Activated CD8-positive, alpha-beta T cell treated with anti-CD3 and anti-CD28 coated beads for 36 hours (primary cell): ENCODE measurements around the gene TMOD2. TPM values are rescaled to one million over a fixed set of nuclear protein-coding genes. Genes with fewer than 3 reads are reported as not detected.

ENCODE experiments used
- ATAC-seq: fragments of 200-7000 bp; cut with Tn5 transposase; one replicate; pipeline ENCODE4 v1.10.0; 2021; ENCODE audit warnings: mild to moderate bottlenecking, moderate library complexity
- CTCF ChIA-PET: fragments of 350-600 bp; sonication (Branson Sonifier 250); formaldehyde crosslinking; loops from one replicate; lab custom pipeline; 2021; ENCODE audit warnings: antibody characterized with exemption; lab: Charles Lee
- POLR2A ChIA-PET: fragments of 350-600 bp; sonication (Branson Sonifier 250); formaldehyde crosslinking; loops from one replicate; lab custom pipeline; 2021; ENCODE audit warnings: antibody characterized with exemption; lab: Charles Lee
- DNase-seq: peaks from one replicate; pipeline ENCODE4 v3.0.0-alpha.2; 2020
- H3K27ac Mint-ChIP-seq: one replicate; pipeline ENCODE4 v1.8.0; 2021; ENCODE audit warnings: mild to moderate bottlenecking, mixed read lengths
- H3K27me3 Mint-ChIP-seq: one replicate; pipeline ENCODE4 v1.8.0; 2021; ENCODE audit warnings: mixed read lengths
- H3K36me3 Mint-ChIP-seq: one replicate; pipeline ENCODE4 v1.8.0; 2021; ENCODE audit warnings: low read depth, mixed read lengths
- H3K4me1 Mint-ChIP-seq: one replicate; pipeline ENCODE4 v1.8.0; 2021; ENCODE audit warnings: low read depth, mixed read lengths
- H3K4me3 Mint-ChIP-seq: one replicate; pipeline ENCODE4 v1.8.0; 2021; ENCODE audit warnings: mild to moderate bottlenecking, moderate library complexity, mixed read lengths
- H3K9me3 Mint-ChIP-seq: one replicate; pipeline ENCODE4 v1.8.0; 2021; ENCODE audit warnings: mixed read lengths
- intact Hi-C: fragments of 100-400 bp; cut with micrococcal nuclease; formaldehyde crosslinking; loops from one replicate; pipeline ENCODE4 v1.10.0; 2022
- total RNA-seq, 2 experiments: library from RNA; stranded (reverse); gene quantifications; one replicate each; pipeline ENCODE4 v1.2.3, GENCODE V29; 2021
- TF ChIP-seq, protein P1 (sequence below): fragments of 200-600 bp; IDR thresholded peaks from one replicate; pipeline ENCODE4 v1.8.0; 2022; ENCODE audit warnings: antibody characterized with exemption, mild to moderate bottlenecking

TMOD2 gene
- total RNA-seq, 2 experiments from 2014 or later, result 4.8 to 7.0 TPM

GRCh38 chr15:51755790-51756189, 4.4 kb downstream of the TMOD2 start:
- H3K27me3 Mint-ChIP-seq, result no peaks in the 10 kb centered on the region
- DNase-seq, result no peak

DNA sequence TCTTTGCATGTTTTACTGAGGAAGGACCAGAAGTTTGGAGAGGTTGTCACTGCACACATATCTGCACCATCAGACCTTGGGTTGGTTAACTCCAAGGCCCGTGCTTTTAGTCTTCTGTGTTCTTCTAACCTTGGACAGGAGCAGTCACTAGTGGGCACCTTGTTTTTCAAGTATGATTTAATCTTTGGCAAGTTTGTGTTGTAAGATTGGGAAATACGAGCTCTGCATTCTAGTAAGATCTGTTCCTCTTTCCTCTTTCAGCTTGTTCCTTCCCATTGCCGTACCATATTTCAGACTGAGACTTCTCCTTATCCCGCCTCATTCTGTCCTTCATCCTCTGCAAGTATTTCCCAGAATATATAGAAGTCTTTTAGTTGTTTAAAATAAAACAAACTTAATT, 5.1 kb downstream of the TMOD2 start:
- DNase-seq (no peak), ATAC-seq (no peak)
- Mint-ChIP-seq H3K4me3 (no peak overlapping the region), H3K4me1 (peaks cover 18% of the 10 kb centered on the region), H3K27me3 (no peaks in the 10 kb centered on the region), H3K36me3 (no peaks in the 10 kb centered on the region), H3K9me3 (no peaks in the 10 kb centered on the region), H3K27ac (no peak overlapping the region)
- TF ChIP-seq, protein P1, sequence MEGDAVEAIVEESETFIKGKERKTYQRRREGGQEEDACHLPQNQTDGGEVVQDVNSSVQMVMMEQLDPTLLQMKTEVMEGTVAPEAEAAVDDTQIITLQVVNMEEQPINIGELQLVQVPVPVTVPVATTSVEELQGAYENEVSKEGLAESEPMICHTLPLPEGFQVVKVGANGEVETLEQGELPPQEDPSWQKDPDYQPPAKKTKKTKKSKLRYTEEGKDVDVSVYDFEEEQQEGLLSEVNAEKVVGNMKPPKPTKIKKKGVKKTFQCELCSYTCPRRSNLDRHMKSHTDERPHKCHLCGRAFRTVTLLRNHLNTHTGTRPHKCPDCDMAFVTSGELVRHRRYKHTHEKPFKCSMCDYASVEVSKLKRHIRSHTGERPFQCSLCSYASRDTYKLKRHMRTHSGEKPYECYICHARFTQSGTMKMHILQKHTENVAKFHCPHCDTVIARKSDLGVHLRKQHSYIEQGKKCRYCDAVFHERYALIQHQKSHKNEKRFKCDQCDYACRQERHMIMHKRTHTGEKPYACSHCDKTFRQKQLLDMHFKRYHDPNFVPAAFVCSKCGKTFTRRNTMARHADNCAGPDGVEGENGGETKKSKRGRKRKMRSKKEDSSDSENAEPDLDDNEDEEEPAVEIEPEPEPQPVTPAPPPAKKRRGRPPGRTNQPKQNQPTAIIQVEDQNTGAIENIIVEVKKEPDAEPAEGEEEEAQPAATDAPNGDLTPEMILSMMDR, result no peak
- intact Hi-C loops, result no loop called here
- ChIA-PET CTCF (interaction anchor here (1.1 to 5.9 kb wide), 6 partner anchors 8 to 107 kb away, joined by 3 to 47 read pairs (median 6); no protein-coding TSS in a partner anchor), POLR2A (interaction anchor here (1.0 to 1.4 kb wide), 3 partner anchors 11 to 20 kb away, joined by 3 to 4 read pairs (median 3); partner anchors contain the start of gene LYSMD2)

More at GRCh38 chr15:51755790-51756189, 4.4 kb downstream of the TMOD2 start:
- H3K4me1 Mint-ChIP-seq, result peaks cover 21% of the 10 kb centered on the region
- no peaks in the 10 kb centered on the region for H3K36me3 Mint-ChIP-seq
- no peak overlapping the region for H3K27ac Mint-ChIP-seq
- no peaks in the 10 kb centered on the region for H3K9me3 Mint-ChIP-seq
- no peak overlapping the region for H3K4me3 Mint-ChIP-seq
- TF ChIP-seq, protein P1, result no peak
- ChIA-PET CTCF (interaction anchor here (1.1 to 5.9 kb wide), 3 partner anchors 19 to 106 kb away, joined by 3 to 47 read pairs (median 5); no protein-coding TSS in a partner anchor), POLR2A (interaction anchor here (1.0 to 1.4 kb wide), 4 partner anchors 12 to 19 kb away, joined by 3 to 4 read pairs (median 4); partner anchors contain the start of gene LYSMD2)
- intact Hi-C loops, result no loop called here
- no peak for ATAC-seq

DNA sequence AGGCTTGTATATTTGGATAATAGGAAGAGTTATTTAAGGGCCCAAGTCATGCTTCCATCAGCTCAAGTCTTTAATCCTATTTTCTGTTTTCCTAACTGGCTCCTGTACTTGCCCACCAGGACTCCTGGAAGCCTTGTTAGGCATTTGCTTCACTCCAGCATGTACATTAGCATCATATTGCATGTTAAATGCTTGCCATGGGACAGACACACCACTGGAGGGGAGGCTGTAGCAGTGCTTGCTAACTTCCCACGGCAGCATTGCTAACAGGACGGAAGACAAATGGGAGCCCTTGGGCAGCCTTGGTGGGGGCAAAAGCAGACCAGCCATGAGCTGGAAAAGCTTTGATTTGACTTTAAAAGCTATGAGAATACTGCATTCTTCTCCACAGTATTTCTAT, 6.1 kb downstream of the TMOD2 start:
- ATAC-seq, result no peak
- CTCF ChIA-PET, result interaction anchor here (0.9 to 5.9 kb wide), 5 partner anchors 9 to 107 kb away, joined by 4 to 47 read pairs (median 8); no protein-coding TSS in a partner anchor
- no peak overlapping the region for H3K27ac Mint-ChIP-seq

GRCh38 chr15:51758645-51759044, 7.2 kb downstream of the TMOD2 start:
- Mint-ChIP-seq H3K4me1 (peaks cover 8% of the 10 kb centered on the region), H3K4me3 (no peak overlapping the region), H3K27me3 (no peaks in the 10 kb centered on the region), H3K27ac (no peak overlapping the region), H3K9me3 (no peaks in the 10 kb centered on the region), H3K36me3 (no peaks in the 10 kb centered on the region)
- DNase-seq, result no peak
- ChIA-PET CTCF (interaction anchor here (2.1 to 5.9 kb wide), 2 partner anchors 18 to 109 kb away, joined by 11 to 47 read pairs; no protein-coding TSS in a partner anchor), POLR2A (no interaction called here)
- no peak for ATAC-seq
- intact Hi-C loops, result no loop called here
- TF ChIP-seq, protein P1, result no peak

More for the DNA sequence above, 6.1 kb downstream of the TMOD2 start:
- intact Hi-C loops, result no loop called here
- Mint-ChIP-seq H3K27me3 (no peaks in the 10 kb centered on the region), H3K36me3 (no peaks in the 10 kb centered on the region), H3K4me3 (no peak overlapping the region), H3K4me1 (peaks cover 16% of the 10 kb centered on the region), H3K9me3 (no peaks in the 10 kb centered on the region)
- POLR2A ChIA-PET, result no interaction called here
- no peak for DNase-seq
- TF ChIP-seq, protein P1, result no peak

- Mint-ChIP-seq H3K4me3 (no peak overlapping the region), H3K27ac (no peak overlapping the region), H3K4me1 (peaks cover 2% of the 10 kb centered on the region), H3K9me3 (no peaks in the 10 kb centered on the region), H3K27me3 (no peaks in the 10 kb centered on the region), H3K36me3 (no peaks in the 10 kb centered on the region)
- DNase-seq (no peak), ATAC-seq (no peak)
- TF ChIP-seq, protein P1, result no peak
- POLR2A ChIA-PET, result no interaction called here
- CTCF ChIA-PET, result interaction anchor here (3.3 to 3.7 kb wide), 2 partner anchors 17 to 109 kb away, joined by 12 to 21 read pairs; no protein-coding TSS in a partner anchor
- intact Hi-C loops, result no loop called here
Measured at GRCh38 chr15:51759557-51760070, 8.2 kb downstream of the TMOD2 start.
